OCI-LY7 (cell line): ENCODE measurements around the gene WDR7.

Experiments used
- EZH2phosphoT487 ChIP-seq: fragments of 200-600 bp; sonication (generic); IDR thresholded peaks from 2 replicates; pipeline ENCODE4 v1.6.1; 2018; ENCODE audit warnings: low read depth, borderline replicate concordance, mild to moderate bottlenecking, mixed run types, antibody characterized with exemption, low read length, moderate library complexity, mixed read lengths
- TF ChIP-seq, protein P1 (sequence below): fragments of 200-600 bp; sonication (generic); conservative IDR thresholded peaks from 2 replicates; pipeline ENCODE4 v1.5.1; 2014; ENCODE audit warnings: mild to moderate bottlenecking, antibody characterized with exemption, low read length, moderate library complexity, mixed read lengths

DNA sequence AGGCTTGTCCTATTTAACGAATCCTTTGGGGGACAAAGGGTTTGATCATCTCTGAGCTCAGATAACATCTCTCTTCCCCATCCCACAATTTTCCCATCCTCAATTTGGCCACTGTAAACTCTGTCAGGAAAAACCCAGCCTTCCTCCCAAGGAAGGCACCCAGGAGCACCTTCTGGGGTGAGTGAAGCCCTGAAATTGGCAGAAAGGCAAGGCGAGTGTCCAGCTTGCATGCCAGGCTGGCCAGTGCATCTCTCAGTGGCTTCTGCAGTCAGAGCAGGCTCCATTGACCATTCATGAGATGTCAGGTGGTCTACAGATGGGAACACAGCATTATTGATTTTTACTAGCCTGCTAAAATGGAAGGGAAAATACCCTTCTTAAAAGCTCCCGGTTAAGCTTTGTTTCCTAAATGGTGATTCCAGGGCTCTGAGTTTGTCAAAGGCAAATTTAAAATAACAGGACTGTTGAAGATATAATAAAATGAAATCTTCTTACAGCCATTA lies 412.5 kb downstream of the WDR7 start:
- no peak for TF ChIP-seq EZH2phosphoT487
- TF ChIP-seq, protein P1, sequence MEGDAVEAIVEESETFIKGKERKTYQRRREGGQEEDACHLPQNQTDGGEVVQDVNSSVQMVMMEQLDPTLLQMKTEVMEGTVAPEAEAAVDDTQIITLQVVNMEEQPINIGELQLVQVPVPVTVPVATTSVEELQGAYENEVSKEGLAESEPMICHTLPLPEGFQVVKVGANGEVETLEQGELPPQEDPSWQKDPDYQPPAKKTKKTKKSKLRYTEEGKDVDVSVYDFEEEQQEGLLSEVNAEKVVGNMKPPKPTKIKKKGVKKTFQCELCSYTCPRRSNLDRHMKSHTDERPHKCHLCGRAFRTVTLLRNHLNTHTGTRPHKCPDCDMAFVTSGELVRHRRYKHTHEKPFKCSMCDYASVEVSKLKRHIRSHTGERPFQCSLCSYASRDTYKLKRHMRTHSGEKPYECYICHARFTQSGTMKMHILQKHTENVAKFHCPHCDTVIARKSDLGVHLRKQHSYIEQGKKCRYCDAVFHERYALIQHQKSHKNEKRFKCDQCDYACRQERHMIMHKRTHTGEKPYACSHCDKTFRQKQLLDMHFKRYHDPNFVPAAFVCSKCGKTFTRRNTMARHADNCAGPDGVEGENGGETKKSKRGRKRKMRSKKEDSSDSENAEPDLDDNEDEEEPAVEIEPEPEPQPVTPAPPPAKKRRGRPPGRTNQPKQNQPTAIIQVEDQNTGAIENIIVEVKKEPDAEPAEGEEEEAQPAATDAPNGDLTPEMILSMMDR = no peak
